Activated CD8-positive, alpha-beta memory T cell treated with anti-CD3 and anti-CD28 coated beads, Interleukin-2, amount 50 U/mL, for 1 hour (primary cell): ENCODE results near the gene DHX29.
"Not testable (repeated sequence)": the region's sequence is repeated elsewhere in the genome, so short reads cannot be mapped to it uniquely, and the experiment has no call there.

Experiments
- DNase-seq: peaks from one replicate; pipeline ENCODE4 v3.0.0-alpha.2; 2020; ENCODE audit errors: extremely low read depth

The DHX29 gene, protein sequence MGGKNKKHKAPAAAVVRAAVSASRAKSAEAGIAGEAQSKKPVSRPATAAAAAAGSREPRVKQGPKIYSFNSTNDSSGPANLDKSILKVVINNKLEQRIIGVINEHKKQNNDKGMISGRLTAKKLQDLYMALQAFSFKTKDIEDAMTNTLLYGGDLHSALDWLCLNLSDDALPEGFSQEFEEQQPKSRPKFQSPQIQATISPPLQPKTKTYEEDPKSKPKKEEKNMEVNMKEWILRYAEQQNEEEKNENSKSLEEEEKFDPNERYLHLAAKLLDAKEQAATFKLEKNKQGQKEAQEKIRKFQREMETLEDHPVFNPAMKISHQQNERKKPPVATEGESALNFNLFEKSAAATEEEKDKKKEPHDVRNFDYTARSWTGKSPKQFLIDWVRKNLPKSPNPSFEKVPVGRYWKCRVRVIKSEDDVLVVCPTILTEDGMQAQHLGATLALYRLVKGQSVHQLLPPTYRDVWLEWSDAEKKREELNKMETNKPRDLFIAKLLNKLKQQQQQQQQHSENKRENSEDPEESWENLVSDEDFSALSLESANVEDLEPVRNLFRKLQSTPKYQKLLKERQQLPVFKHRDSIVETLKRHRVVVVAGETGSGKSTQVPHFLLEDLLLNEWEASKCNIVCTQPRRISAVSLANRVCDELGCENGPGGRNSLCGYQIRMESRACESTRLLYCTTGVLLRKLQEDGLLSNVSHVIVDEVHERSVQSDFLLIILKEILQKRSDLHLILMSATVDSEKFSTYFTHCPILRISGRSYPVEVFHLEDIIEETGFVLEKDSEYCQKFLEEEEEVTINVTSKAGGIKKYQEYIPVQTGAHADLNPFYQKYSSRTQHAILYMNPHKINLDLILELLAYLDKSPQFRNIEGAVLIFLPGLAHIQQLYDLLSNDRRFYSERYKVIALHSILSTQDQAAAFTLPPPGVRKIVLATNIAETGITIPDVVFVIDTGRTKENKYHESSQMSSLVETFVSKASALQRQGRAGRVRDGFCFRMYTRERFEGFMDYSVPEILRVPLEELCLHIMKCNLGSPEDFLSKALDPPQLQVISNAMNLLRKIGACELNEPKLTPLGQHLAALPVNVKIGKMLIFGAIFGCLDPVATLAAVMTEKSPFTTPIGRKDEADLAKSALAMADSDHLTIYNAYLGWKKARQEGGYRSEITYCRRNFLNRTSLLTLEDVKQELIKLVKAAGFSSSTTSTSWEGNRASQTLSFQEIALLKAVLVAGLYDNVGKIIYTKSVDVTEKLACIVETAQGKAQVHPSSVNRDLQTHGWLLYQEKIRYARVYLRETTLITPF (N-terminal part only)

GRCh38 chr5:55307383-55308253 lies at the start of gene DHX29, which contains the start of gene MTREX:
TSS of gene DHX29 (minus strand) at chr5:55307694. CDS start at chr5:55307573, 121 bp downstream.
TSS of gene MTREX (plus strand) at chr5:55307989. CDS start at chr5:55308014, 25 bp downstream.
- DNase-seq = peak; percentile 73

DNA sequence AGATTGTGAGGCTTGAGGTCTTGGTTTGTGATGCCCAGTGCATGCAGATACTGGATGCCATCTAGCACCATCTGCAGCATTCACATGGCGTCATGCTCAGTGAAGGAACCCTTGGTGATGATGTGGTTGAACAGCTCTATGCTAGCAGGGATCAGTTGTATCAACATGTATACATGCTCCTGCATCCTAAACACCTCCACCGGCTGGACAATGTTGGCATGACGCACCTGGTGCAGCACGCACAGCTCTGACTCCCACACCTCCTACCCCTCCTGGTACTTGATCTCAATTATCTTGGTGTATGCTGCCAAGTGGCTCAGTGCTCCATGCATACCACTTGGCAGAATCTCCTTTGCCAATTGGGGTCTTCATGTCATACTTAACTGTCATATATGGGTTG lies 49.4 kb upstream of the DHX29 start:
- no peak for DNase-seq

DNA sequence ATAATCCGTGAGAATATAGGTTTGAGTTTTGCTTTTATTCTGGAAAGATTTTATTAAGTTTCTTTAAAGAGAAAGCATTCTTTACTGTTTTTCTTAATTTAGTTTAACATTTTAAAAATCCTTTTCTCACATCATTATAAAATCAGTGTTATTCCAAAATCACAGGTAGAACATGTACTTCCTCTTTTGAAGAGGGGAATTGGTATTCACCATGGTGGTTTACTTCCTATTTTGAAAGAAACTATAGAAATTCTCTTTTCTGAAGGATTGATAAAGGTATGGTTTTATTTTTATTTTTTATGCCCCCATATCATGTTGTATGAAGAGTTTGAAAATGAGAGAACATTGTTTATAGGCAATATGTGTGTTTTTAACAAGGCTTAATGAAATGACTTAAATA lies 43.3 kb upstream of the DHX29 start:
- no peak for DNase-seq

DNA sequence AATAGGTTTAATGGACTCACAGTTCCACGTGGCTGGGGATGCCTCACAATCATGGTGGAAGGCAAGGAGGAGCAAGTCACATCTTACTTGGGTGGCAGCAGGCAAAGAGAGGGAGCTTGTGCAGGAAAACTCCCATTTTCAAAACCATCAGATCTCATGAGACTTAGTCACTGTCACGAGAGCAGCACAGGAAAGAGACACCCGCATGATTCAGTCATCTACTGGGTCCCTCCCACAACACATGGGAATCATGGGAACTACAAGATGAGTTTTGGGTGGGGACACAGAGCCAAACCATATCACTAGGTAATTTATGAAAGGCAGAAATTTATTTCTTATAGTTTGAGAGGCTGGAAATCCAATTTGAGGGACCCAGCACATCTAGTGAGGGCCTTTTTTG lies 40.3 kb upstream of the DHX29 start:
- no peak for DNase-seq

- no peak for DNase-seq
Observed at GRCh38 chr5:55345327-55345726, 37.8 kb upstream of the DHX29 start.

GRCh38 chr5:55344392-55344992 lies 37.0 kb upstream of the DHX29 start:
- peak; percentile 10 for DNase-seq

GRCh38 chr5:55343609-55344008 lies 36.1 kb upstream of the DHX29 start:
- no peak for DNase-seq

DNA sequence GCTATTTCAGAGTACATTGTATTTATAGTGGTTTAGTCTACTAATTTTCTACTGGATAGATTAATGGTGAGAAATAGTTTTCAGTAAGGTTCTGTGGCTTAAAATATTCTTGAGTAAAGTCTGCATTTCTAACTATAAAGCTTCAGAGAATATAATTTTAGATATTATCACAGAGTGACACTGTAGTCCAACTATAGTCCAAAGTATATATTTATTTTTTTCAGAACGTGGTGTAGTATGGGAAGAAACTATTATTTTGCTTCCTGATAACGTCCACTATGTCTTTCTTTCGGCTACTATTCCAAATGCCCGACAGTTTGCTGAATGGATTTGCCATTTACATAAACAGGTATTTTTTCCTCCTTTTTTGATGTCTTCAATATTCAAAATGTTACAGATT lies 35.6 kb upstream of the DHX29 start:
- no peak for DNase-seq

DNA sequence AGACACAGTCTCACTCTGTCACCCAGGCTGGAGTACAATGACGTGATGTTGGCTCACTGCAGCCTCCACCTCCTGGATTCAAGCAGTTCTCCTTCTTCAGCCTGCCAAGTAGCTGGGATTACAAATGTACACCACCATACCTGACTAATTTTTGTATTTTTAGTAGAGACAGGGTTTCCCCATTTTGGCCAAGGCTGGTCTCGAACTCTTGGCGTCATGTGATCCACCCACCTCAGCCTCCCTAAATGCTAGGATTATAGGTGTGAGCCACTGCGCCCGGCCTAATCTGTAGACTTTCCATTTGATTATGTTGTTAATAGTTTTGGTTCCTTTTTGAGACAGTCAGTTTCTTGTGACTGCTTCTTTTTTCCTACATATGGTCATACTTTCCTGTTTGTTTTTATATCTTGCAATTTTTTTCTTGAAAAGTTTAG lies 31.3 kb upstream of the DHX29 start:
- DNase-seq = no peak

- DNase-seq = no peak
Observed at GRCh38 chr5:55338092-55338613, 30.7 kb upstream of the DHX29 start.

DNA sequence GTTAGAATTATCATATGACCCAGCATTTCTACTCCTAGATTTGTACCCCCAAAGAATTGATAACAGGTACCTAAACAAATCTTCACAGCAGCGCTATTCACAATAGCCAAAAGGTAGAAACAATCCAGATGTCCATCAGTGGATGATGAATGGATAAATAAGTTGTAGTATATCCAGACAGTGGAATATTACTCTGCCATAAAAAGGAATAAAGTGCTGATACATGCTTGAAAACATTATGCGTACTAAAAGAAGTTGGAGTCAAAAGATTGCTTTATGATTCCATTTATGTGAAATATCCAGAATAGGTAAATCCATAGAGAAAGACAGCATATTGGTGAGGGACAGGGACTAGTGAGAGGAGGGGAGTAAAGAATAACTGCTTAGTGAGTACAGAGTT lies 26.3 kb upstream of the DHX29 start:
- DNase-seq = no peak

DNA sequence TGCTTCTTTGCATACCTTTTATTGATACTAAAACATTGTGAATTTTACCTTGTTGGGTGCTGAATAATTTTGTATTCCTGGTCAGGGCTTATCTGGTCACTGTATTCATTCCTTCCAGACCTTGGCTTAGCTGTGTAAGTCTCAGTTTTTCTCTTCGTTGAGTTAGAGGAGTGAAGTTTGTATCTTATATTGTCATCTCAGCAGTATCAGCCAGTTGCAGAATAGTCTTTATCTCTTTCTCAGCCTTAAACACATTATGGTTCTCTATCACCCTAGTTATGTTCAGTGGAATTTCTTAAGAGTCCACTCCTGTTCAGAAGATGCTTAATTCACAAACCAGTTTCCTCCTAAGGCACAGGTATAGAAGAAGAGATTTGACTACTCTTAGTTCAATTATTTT lies 25.5 kb upstream of the DHX29 start:
- no peak for DNase-seq

GRCh38 chr5:55331321-55331720 lies 23.8 kb upstream of the DHX29 start:
- DNase-seq = no peak

GRCh38 chr5:55327281-55327680 lies 19.8 kb upstream of the DHX29 start:
- no peak for DNase-seq

GRCh38 chr5:55325621-55326020 lies 18.1 kb upstream of the DHX29 start:
- no peak for DNase-seq

DNA sequence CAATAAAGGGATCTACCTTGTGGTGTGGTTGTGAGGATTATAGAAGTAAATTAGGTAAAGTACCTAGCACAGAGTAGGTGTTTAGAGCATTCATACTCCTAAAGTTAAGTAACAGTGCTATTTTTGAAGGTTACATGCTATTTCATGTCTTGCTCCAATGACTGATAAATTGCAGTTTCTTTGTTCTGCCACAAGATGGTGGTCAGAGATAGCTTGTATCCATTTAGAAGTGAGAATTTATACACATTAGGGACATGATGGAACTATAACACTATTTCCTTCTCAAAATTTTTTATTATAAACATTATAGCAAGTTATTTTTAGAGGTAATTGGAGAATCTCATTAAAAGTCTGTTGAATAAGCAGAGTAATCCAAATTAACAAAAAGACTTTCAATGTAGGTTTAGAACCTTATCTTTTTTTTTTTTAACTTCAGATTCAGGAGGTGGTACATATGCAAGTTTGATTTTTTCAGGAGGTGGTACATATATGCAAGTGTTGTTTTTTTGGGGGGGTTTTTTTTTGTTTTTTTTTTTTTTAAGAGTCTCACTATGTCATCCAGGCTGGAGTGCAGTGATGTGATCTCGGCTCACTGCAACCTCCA lies 17.4 kb upstream of the DHX29 start:
- no peak for DNase-seq

- DNase-seq = no peak
Observed at GRCh38 chr5:55324006-55324405, 16.5 kb upstream of the DHX29 start.

GRCh38 chr5:55320571-55320970 lies 13.1 kb upstream of the DHX29 start:
- DNase-seq = no peak

DNA sequence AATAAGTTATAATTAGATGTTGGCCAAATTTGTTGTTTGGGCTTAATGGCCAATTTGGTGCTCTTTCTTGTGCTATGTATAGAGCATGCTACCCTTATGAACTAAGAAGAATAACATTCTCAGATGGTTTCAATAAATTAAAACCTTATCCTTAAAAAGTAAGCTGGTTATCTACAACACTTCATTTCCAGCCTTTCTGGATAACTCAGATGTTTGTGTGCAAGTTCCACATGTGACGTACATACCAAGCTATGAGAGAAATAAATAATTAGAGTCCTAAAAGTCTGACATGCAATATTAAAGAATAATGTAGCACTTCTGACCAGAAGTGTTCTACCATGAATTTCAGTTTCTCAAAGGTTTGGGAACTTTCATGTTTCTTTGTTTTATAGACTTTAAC lies 12.0 kb upstream of the DHX29 start:
- DNase-seq = no peak

DNA sequence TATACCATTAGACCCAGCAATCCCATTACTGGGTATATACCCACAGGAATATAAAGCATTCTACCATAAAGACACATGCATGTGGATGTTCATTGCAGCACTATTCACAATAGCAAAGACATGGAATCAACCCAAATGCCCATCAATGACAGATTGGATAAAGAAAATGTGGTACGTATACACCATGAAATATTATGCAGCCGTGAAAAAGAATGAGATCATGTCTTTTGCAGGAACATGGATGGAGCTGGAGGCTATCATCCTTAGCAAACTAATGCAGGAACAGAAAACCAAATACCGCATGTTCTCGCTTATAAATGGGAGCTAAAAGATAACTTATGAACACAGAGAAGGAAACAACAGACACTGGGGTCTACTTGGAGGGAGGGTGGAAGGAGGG lies 10.7 kb upstream of the DHX29 start:
- not testable (repeated sequence) for DNase-seq
